ENCODE measurements around the gene GJD4.

The GJD4 gene

GRCh38 chr10:35575640-35576039 is 29.5 kb upstream of the GJD4 start:
- no peak for DNase-seq
- Histone ChIP-seq H3K36me3 (no peaks in the 10 kb centered on the region), H3K4me3 (ENCODE audit: low read depth, low read length) (no peak overlapping the region), H3K4me1 (no peaks in the 10 kb centered on the region), H3K27me3 (no peaks in the 10 kb centered on the region), H3K9me3 (no peaks in the 10 kb centered on the region)
- TF ChIP-seq CTCF (IDR thresholded peaks at IDR 0.05; ENCODE audit: low read depth, low read length): no peak

- Histone ChIP-seq H3K36me3 (no peaks in the 10 kb centered on the region), H3K27me3 (no peaks in the 10 kb centered on the region), H3K4me1 (no peaks in the 10 kb centered on the region), H3K9me3 (no peaks in the 10 kb centered on the region), H3K4me3 (ENCODE audit: low read depth, low read length) (no peak overlapping the region)
- no peak for TF ChIP-seq CTCF (IDR thresholded peaks at IDR 0.05; ENCODE audit: low read depth, low read length)
- DNase-seq: no peak
Measured at GRCh38 chr10:35576730-35577129, 28.4 kb upstream of the GJD4 start.

GRCh38 chr10:35577926-35578617 is 27.1 kb upstream of the GJD4 start:
- Histone ChIP-seq H3K27me3 (no peaks in the 10 kb centered on the region), H3K9me3 (no peaks in the 10 kb centered on the region), H3K4me1 (no peaks in the 10 kb centered on the region), H3K36me3 (no peaks in the 10 kb centered on the region), H3K4me3 (ENCODE audit: low read depth, low read length) (no peak overlapping the region)
- no peak for TF ChIP-seq CTCF (IDR thresholded peaks at IDR 0.05; ENCODE audit: low read depth, low read length)
- DNase-seq: no peak

- TF ChIP-seq CTCF (IDR thresholded peaks at IDR 0.05; ENCODE audit: low read depth, low read length): no peak
- no peak for DNase-seq
Measured at GRCh38 chr10:35578618-35578956, 26.6 kb upstream of the GJD4 start.

GRCh38 chr10:35579116-35579515 is 26.0 kb upstream of the GJD4 start:
- TF ChIP-seq CTCF (IDR thresholded peaks at IDR 0.05; ENCODE audit: low read depth, low read length): no peak
- DNase-seq: no peak
- Histone ChIP-seq H3K36me3 (no peaks in the 10 kb centered on the region), H3K9me3 (no peaks in the 10 kb centered on the region), H3K4me3 (ENCODE audit: low read depth, low read length) (no peak overlapping the region), H3K27me3 (no peaks in the 10 kb centered on the region), H3K4me1 (no peaks in the 10 kb centered on the region)

More at GRCh38 chr10:35578618-35578956, 26.6 kb upstream of the GJD4 start:
- Histone ChIP-seq H3K4me3 (ENCODE audit: low read depth, low read length) (no peak overlapping the region), H3K27me3 (no peaks in the 10 kb centered on the region), H3K9me3 (no peaks in the 10 kb centered on the region), H3K36me3 (no peaks in the 10 kb centered on the region), H3K4me1 (no peaks in the 10 kb centered on the region)

- no peak for TF ChIP-seq CTCF (IDR thresholded peaks at IDR 0.05; ENCODE audit: low read depth, low read length)
- H3K36me3 ChIP-seq: no peaks in the 10 kb centered on the region
- no peak overlapping the region for H3K4me3 ChIP-seq (ENCODE audit: low read depth, low read length)
- DNase-seq: no peak
- no peaks in the 10 kb centered on the region for H3K4me1 ChIP-seq
- H3K9me3 ChIP-seq: no peaks in the 10 kb centered on the region
- H3K27me3 ChIP-seq: no peaks in the 10 kb centered on the region
Measured at GRCh38 chr10:35579726-35580422, 25.3 kb upstream of the GJD4 start.

All from BE2C (cell line).